ENCODE measurements around the gene ARID1B. TPM values are rescaled to one million over a fixed set of nuclear protein-coding genes. Genes with fewer than 3 reads are reported as not detected.

The ARID1B gene
- total and polyA plus RNA-seq, 2 experiments from 2014 or later, result 41.9 to 72.7 TPM

DNA sequence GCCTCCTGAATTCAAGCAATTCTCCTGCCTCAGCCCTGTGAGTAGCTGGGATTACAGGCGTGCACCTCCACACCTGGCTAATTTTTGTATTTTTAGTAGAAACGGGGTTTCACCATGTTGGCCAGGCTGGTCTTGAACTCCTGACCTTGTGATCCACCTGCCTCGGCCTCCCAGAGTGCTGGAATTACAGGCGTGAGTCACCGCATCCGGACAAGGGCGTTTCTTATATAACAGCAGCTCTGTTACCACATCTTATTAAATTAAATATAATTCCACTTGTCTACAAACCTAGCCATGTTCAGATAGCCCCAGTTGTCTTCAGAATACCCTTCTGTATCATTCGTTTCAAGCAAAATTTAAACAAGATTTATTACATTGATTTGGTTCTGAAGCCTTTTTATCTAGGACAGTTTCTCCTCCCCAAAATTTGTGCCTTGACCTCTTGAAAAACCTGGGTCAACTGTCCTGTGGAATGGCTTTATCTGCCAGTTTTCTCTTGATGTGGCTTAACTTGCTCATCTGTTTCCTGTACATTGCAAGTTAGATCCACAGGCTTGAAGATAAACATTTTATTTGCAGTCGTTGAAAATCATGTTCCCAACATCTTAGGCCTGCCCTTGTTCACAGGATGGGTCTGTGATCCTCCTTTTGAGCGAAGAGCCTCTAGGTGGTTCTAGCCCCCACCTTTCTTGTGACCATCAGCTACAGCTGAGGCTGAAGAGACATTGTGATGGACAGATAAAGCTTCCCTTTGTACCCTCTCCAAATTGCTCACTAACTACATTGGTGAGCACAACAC, 132.2 kb downstream of the ARID1B start:
- Histone ChIP-seq H3K4me1 (ENCODE audit: low read depth) (peaks cover 6% of the 10 kb centered on the region), H3K27ac (no peak overlapping the region), H3K4me3 (no peak overlapping the region), H3K27me3 (no peaks in the 10 kb centered on the region), H3K36me3 (no peaks in the 10 kb centered on the region), H3K9me3 (ENCODE audit: low read depth) (no peaks in the 10 kb centered on the region)
- TF ChIP-seq CTCF (IDR thresholded peaks at IDR 0.05; ENCODE audit: low read depth, low read length), result no peak
- no peak for DNase-seq (ENCODE audit: low read depth in 1 of 2, low spot score in 1 of 2)

DNA sequence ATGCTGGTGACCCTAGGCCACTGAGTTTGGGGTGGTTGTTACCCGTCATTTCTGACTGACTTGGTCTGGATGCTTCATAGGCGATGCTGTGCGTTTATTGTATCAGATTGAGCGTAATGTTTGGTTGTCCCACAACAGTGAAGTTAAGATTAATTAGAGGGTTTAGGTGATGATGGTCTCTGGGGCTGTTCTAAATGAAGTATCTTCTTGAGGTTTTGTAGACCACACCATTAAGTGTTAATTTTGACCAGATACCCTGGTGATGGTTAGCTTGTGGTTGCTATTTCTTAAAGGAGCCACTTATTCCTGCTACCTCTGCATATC, 132.8 kb downstream of the ARID1B start:
- no peak for DNase-seq (ENCODE audit: low read depth in 1 of 2, low spot score in 1 of 2)
- Histone ChIP-seq H3K4me3 (no peak overlapping the region), H3K27ac (no peak overlapping the region), H3K9me3 (ENCODE audit: low read depth) (no peaks in the 10 kb centered on the region), H3K27me3 (no peaks in the 10 kb centered on the region), H3K36me3 (no peaks in the 10 kb centered on the region), H3K4me1 (ENCODE audit: low read depth) (peaks cover 6% of the 10 kb centered on the region)
- no peak for TF ChIP-seq CTCF (IDR thresholded peaks at IDR 0.05; ENCODE audit: low read depth, low read length)

GRCh38 chr6:156910938-156911337, 133.8 kb downstream of the ARID1B start:
- no peak for DNase-seq (ENCODE audit: low read depth in 1 of 2, low spot score in 1 of 2)
- no peak for TF ChIP-seq CTCF (IDR thresholded peaks at IDR 0.05; ENCODE audit: low read depth, low read length)

DNA sequence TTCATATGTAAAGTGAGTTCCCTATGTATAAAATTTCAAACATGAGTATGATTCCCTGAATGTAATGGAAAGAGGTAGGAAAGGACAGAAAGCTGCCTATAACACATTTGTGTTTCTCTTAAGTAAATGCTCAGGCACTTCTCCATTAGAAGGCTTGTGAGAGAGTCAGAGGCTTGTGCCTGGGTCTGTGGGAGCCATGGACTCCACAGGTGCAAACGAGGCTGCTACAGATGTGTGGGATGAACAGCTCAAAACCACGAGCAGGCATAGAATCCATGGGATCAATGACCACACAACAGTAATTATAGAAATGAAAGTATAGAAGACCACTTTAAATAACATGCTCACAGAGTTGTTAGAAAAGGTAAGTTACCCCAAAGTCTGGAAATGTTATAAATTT, 134.4 kb downstream of the ARID1B start:
- H3K9me3 ChIP-seq (ENCODE audit: low read depth), result no peaks in the 10 kb centered on the region
- no peak overlapping the region for H3K4me3 ChIP-seq
- no peaks in the 10 kb centered on the region for H3K36me3 ChIP-seq
- H3K27me3 ChIP-seq, result no peaks in the 10 kb centered on the region
- H3K4me1 ChIP-seq (ENCODE audit: low read depth), result peaks cover 8% of the 10 kb centered on the region
- TF ChIP-seq CTCF (IDR thresholded peaks at IDR 0.05; ENCODE audit: low read depth, low read length), result no peak
- H3K27ac ChIP-seq, result no peak overlapping the region
- no peak for DNase-seq (ENCODE audit: low read depth in 1 of 2, low spot score in 1 of 2)

More at GRCh38 chr6:156910938-156911337, 133.8 kb downstream of the ARID1B start:
- H3K4me1 ChIP-seq (ENCODE audit: low read depth), result peaks cover 6% of the 10 kb centered on the region
- no peaks in the 10 kb centered on the region for H3K36me3 ChIP-seq
- no peak overlapping the region for H3K27ac ChIP-seq
- no peak overlapping the region for H3K4me3 ChIP-seq
- no peaks in the 10 kb centered on the region for H3K27me3 ChIP-seq
- no peaks in the 10 kb centered on the region for H3K9me3 ChIP-seq (ENCODE audit: low read depth)

DNA sequence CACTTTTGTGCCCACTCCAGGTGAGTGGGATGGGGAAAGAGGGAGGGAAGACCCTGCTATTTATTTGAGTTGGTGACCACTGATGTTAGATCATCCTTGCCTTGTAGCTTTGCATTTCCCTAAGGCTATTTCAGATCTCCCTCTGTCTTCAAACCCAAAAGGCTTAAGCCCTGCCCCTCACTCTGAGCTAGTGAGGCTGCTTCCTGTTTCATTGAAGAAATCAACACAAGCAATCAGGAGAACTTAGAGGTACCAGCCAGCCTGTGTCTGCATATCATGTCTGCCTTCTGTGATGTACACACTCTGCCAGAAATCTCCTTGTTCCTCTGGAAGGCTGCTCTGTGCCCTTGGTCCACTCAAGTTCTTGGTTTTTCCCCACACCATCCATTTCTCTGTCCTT, 135.3 kb downstream of the ARID1B start:
- H3K4me1 ChIP-seq (ENCODE audit: low read depth), result peaks cover 11% of the 10 kb centered on the region
- H3K36me3 ChIP-seq, result no peaks in the 10 kb centered on the region
- H3K4me3 ChIP-seq, result no peak overlapping the region
- peak overlapping the region; percentile 51 for H3K27ac ChIP-seq
- no peak for DNase-seq (ENCODE audit: low read depth in 1 of 2, low spot score in 1 of 2)
- H3K9me3 ChIP-seq (ENCODE audit: low read depth), result no peaks in the 10 kb centered on the region
- H3K27me3 ChIP-seq, result no peaks in the 10 kb centered on the region
- no peak for TF ChIP-seq CTCF (IDR thresholded peaks at IDR 0.05; ENCODE audit: low read depth, low read length)
